ENCODE results near the gene LRRC15.

GRCh38 chr3:194396859-194397756 is 27.6 kb upstream of the LRRC15 start:
- TF ChIP-seq EZH2 (IDR thresholded peaks at IDR 0.05; ENCODE audit: insufficient read depth, poor library complexity, severe bottlenecking) = no peak
- no peak for TF ChIP-seq EZH2phosphoT487 (IDR thresholded peaks at IDR 0.05; ENCODE audit: insufficient read depth, low read depth)

Measured in GM23248 (cell line).